HG03103 (cell line): Measurements from ENCODE around the gene PPTC7.
"Not testable (repeated sequence)": the region's sequence is repeated elsewhere in the genome, so short reads cannot be mapped to it uniquely, and the experiment has no call there.

ENCODE experiments used
- ATAC-seq: cut with Tn5 transposase; IDR thresholded peaks from one replicate; pipeline ENCODE4 v1.9.1; 2021; ENCODE audit warnings: low read depth; ENCODE audit not compliant: unreplicated experiment

Gene PPTC7

DNA sequence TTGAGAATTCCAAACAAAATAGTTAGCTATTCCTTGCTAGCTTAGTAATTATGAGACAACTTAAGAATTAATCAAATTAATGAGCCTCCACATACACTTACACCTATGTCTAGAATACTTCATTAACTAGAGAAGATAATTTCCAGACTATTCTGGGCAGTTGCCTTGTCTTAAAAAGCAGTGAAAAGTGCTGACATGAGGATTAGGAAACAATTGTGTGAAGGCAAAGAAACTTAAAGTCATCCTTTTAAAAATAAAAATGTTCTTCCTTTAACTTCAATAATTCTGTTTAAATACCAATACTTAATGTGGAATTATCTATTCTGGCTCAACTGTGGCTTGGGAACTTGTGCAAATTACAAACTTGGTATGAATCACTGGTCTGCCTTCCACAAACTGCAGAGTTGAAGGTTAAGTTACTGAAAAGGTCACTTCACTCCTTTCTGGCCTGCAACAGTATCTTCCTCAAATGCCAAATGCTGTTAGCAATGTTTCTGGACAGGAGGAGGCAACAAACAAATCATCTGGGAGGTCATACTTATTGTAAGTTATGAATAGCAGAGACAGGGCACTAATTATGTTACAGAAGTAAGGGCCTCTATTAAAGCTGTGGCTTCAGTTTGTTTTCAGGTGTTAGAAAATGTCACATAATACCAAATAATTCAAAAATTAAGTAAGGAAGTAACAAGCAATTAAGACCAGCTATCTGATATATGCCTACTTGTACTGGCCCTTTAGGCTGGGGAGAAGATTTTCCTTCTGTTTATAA is 19.2 kb downstream of the PPTC7 start:
- ATAC-seq, result no peak

GRCh38 chr12:110562386-110562785 is 20.7 kb downstream of the PPTC7 start:
- not testable (repeated sequence) for ATAC-seq

DNA sequence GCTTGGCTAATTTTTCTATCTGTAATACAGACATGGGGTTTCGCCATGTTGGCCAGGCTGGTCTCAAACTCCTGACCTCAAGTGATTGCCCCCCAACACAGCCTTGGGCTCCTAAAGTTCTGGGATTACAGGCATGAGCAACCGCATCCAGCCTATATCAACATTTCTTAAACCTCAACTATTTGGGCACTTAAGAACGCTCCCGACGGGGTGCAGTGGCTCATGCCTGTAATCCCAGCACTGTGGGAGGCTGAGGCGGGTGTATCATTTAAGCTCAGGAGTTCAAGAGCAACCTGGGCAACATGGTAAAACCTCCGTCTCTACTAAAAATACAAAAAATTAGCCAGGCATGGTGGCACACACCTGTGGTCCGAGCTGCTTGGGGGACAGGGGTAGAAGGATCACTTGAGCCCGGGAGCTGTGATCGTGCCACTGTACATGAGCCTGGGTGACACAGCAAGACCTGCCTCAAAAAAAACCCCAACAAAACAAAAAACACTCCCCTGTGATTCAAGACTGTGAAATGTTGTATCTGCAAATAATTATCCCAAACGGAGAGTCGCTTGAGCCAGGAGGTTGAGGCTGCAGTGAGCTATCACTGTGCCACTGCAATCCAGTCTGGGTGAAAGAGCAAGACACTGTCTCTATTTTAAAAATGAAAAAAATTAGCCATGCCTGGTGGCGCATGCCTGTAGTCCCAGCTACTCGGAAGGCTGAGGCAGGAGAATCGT is 21.5 kb downstream of the PPTC7 start:
- no peak for ATAC-seq

GRCh38 chr12:110560946-110561345 is 22.2 kb downstream of the PPTC7 start:
- ATAC-seq, result no peak

DNA sequence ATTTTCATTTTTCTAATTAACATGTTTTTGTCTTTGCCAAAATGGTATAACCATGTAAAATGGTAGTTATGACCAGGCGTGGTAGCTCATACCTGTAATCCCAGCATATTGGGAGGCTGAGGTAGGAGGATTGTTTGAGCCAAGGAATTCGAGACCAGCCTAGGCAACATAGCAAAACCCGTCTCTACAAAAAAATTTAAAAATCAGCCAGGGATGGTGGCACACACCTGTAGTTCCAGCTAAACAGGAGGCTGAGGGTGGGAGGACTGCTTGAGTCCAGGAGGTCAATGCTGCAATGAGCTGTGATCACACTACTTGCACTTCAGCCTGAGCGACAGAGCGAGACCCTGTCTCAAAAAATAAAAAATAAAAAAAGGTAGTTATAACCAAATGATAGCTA is 23.1 kb downstream of the PPTC7 start:
- no peak for ATAC-seq

- not testable (repeated sequence) for ATAC-seq
Observed at GRCh38 chr12:110558945-110559344, 24.2 kb downstream of the PPTC7 start.

DNA sequence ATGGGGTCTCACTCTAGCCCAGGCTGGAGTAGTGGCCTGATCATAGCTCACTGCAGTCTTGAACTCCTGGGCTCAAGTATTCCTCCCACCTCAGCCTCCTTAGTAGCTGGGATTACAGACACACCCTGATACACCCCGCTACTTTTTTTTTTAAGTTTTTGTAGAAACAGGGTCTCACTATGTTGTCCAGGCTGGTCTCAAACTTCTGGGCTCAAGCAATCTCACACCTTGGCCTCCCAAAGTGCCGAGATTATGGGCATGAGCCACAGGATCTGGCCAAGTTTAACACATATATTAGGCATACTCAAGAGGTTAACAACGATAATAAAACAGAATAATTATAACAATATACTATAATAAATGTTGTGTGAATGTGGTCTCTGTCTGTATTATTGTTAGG is 25.8 kb downstream of the PPTC7 start:
- no peak for ATAC-seq

- ATAC-seq, result no peak
Observed at GRCh38 chr12:110556705-110557104, 26.4 kb downstream of the PPTC7 start.

DNA sequence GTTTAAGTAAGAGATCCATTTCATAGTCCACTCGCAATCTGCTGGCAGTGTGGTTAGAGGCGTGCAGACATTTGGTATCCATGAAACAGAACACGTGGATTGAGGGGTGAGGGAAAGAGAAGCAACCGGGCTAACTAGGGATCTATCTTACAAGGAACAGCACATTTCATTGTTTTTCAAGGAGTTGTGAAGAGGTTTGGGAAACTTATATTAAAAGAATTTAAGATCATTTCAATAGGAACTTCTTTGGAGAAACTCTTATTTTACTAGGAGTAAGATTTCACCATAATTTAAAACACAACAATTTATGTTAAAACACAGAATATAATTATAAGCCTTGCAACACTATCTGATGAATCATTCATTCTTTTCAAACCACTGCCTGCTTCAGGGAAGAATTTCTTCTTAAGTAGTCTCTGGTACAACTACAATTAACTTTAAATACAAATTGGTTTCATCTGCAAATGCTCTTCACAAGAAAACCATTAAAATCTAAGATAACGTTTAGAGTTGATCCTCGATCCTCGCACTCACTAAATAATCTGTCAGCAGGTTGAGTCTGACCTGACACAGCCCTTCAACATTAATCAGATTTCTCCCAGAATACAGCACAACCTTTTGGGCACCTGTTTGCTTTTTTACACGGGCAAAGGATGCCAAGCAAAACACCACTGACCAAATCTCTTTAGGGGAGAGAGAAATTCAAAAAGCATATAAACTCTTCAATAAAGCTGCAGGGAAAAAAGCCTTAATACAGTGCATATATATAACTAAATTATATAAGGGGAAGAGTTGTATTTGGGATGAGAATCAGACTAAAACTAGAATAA is 27.3 kb downstream of the PPTC7 start:
- no peak for ATAC-seq

DNA sequence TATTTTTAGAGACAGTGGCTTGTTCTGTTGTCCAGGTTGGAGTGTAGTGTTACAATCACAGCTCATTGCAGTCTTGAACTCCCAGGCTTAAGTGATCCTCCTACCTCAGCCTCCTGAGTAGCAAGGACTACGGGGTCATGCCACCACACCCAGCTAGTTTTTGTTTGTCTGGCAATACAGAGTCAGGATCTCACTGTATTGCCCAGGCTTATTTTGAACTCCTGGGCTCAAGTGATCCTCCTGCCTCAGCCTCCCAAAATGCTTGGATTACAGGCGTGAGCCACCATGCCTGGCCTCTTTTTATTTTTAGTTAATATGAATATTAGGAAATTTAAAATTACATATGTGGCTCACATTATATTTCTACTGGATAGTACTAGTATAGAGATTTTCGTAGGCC is 28.9 kb downstream of the PPTC7 start:
- ATAC-seq, result no peak

GRCh38 chr12:110550981-110551380 is 32.1 kb downstream of the PPTC7 start:
- ATAC-seq, result no peak

DNA sequence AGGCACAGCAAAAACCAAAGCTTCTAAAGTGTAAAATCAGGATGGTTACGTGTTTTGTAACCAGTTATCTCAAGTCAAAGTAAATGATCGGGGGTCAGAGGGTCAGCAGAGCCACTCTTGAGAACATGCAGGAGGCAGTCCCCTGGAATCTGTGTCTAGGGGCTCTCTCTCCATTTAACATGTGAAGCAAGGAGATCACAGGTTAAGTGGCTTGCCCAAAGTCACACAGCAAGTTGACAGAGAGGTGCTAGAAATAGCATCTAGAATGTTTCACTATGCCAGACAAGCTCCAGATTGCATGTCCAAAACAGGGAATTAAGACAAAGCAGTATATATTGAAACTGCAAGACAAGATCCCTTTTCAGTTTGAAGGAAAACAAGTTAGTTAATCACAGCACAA is 33.4 kb downstream of the PPTC7 start:
- no peak for ATAC-seq

- no peak for ATAC-seq
Observed at GRCh38 chr12:110548678-110549077, 34.4 kb downstream of the PPTC7 start.

DNA sequence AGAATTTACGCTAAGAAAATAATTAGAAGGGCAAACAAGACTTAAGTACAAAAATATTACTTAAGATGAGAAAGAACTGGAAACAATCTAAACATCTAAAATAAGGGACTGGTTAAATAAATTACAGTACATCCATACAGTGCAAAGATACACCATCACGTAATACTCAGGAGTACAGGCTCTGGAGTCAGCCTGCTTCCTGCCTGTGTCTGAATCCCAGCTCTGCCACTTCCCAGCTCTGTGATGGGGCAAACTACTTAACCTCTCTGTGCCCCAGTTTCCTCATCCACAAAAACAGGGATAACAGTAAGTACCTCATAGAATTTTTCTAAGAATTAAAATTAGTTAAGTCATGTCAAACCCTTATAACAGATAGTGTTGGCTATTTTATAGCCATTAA is 36.0 kb downstream of the PPTC7 start:
- no peak for ATAC-seq

GRCh38 chr12:110546339-110546738 is 36.8 kb downstream of the PPTC7 start:
- no peak for ATAC-seq

GRCh38 chr12:110545812-110546211 is 37.3 kb downstream of the PPTC7 start:
- ATAC-seq, result no peak

DNA sequence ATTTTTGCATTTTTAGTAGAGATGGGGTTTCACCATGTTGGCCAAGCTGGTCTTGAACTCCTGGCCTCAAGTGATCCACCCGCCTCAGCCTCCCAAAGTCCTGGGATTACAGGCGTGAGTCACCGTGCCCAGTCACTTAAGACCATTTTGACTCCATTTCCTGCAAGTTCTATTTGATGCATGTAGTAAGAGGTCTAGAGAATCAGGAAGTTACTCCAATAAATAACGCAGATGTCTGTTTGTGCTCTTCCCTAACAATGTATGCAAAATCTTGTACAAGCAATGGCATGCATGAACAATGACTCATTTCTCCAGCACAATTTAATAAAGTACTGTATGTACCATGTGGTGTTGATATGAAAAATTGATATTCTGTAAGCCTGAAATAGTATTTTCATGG is 37.9 kb downstream of the PPTC7 start:
- ATAC-seq, result not testable (repeated sequence)

GRCh38 chr12:110543965-110544364 is 39.2 kb downstream of the PPTC7 start:
- no peak for ATAC-seq

- ATAC-seq, result no peak
Observed at GRCh38 chr12:110543252-110543959, 39.7 kb downstream of the PPTC7 start.

DNA sequence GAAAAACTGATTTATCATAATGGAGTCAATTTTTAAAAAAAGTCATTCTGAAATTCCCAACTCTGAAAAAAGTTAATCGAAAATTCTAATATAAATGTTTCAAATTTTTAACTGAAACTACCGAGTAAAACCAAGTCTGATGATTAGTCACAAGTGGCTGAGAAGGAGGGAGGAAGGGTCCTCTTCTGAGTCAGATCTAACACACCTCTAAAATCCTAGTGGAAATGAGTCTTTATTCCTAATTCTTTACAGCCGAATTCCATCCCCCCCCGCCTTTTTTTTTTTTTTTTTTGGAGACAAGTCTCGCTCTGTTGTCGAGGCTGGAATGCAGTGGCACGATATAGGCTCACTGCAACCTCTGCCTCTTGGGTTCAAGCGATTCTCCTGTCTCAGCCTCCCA is 43.1 kb downstream of the PPTC7 start:
- ATAC-seq, result no peak
